K562 (cell line): ENCODE results near the gene CD8A. TPM values are rescaled to one million over a fixed set of nuclear protein-coding genes. Genes with fewer than 3 reads are reported as not detected.

Source experiments
- CREB1 ChIP-seq, 2 experiments: sonication (generic) in 1 of 2; formaldehyde crosslinking in 1 of 2; IDR thresholded peaks; 2 replicates each; pipeline versions ENCODE4 v1.6.1 to v1.8.0; 2012 to 2022; ENCODE audit warnings: inconsistent platforms in 1 of 2, mild to moderate bottlenecking in 1 of 2, missing genetic modification reagents in 1 of 2, moderate library complexity in 1 of 2
- CXXC5 ChIP-seq: fragments of 250-450 bp; sonication (Bioruptor Pico); IDR thresholded peaks from 2 replicates; pipeline ENCODE4 v1.8.0; 2022; ENCODE audit warnings: inconsistent platforms, mild to moderate bottlenecking, moderate library complexity
- FOXO4 ChIP-seq: fragments of 450-650 bp; formaldehyde crosslinking; IDR thresholded peaks from 2 replicates; pipeline ENCODE4 v1.4.0; 2020; ENCODE audit warnings: mild to moderate bottlenecking, moderate library complexity
- NELFE ChIP-seq: IDR thresholded peaks from 2 replicates; pipeline ENCODE4 v1.6.1; 2011; ENCODE audit warnings: mild to moderate bottlenecking; ENCODE audit not compliant: insufficient read depth, insufficient read length
- POLR2AphosphoS5 ChIP-seq: IDR thresholded peaks from 2 replicates; pipeline ENCODE4 v1.6.1; 2011; ENCODE audit warnings: mild to moderate bottlenecking, low read depth, low read length, moderate library complexity; ENCODE audit not compliant: control insufficient read depth, insufficient read depth
- TCF3 ChIP-seq: sonication (generic); formaldehyde crosslinking; IDR thresholded peaks from 2 replicates; pipeline ENCODE4 v1.4.0; 2020; ENCODE audit warnings: mild to moderate bottlenecking, missing genetic modification reagents
- ZNF12 ChIP-seq: sonication (generic); formaldehyde crosslinking; IDR thresholded peaks from 2 replicates; pipeline ENCODE4 v1.4.0; 2020; ENCODE audit warnings: mild to moderate bottlenecking, missing genetic modification reagents
- ZSCAN29 ChIP-seq: fragments of 450-650 bp; IDR thresholded peaks from 2 replicates; pipeline ENCODE4 v1.6.1; 2017
- polyA plus RNA-seq, 8 experiments: library from polyadenylated mRNA; depleted of rRNA in 4 of 8; stranded (reverse) in 5 of 8; unstranded in 3 of 8; fragments of >200 nt; fragmentation: Nextera tagmentation in 2 of 8; fragmentation: Illumina TruSeq in 1 of 8; extraction: Ambion mirVana in 2 of 8; extraction: Trizol in 1 of 8; gene quantifications; 2 replicates each; pipeline versions ENCODE4 v1.2.1 to v1.2.3, GENCODE V29; 2011 to 2014; ENCODE audit warnings: inconsistent platforms in 1 of 8, missing spikeins in 1 of 8
- total RNA-seq, 7 experiments: library from RNA; depleted of rRNA in 6 of 7; stranded (reverse); fragments of >200 nt in 6 of 7; fragmentation: Illumina TruSeq in 2 of 7; extraction: Trizol in 2 of 7; gene quantifications; 2 replicates each; pipeline versions ENCODE4 v1.2.1 to v1.2.3, GENCODE V29; 2011 to 2021; ENCODE audit warnings: low replicate concordance in 1 of 7
- TF ChIP-seq, protein P1 (sequence below), 2 experiments: fragments of 450-650 bp; IDR thresholded peaks; 2 replicates each; pipeline ENCODE4 v1.6.1; 2016
- TF ChIP-seq, protein P2 (sequence below): sonication (generic); formaldehyde crosslinking; IDR thresholded peaks from 2 replicates; pipeline ENCODE4 v1.8.1; 2023; ENCODE audit warnings: mild to moderate bottlenecking, missing genetic modification reagents

Gene CD8A
- total and polyA plus RNA-seq, 9 of the 15 experiments (the other 6 are each of a cell fraction or from before 2014, with no cell fraction given), result 0.07 TPM; not detected in 8

- TF ChIP-seq TCF3 (CRISPR knock-in tag), result no peak
- no peak for TF ChIP-seq FOXO4 (CRISPR knock-in tag)
- TF ChIP-seq POLR2AphosphoS5, result no peak
- no peak for TF ChIP-seq ZSCAN29
- no peak for TF ChIP-seq CXXC5
- no peak for TF ChIP-seq NELFE
- no peak for TF ChIP-seq CREB1 (IDR thresholded peaks at IDR 0.05)
- no peak for TF ChIP-seq CREB1 (CRISPR knock-in tag; IDR thresholded peaks at IDR 0.05)
- TF ChIP-seq, protein P1, sequence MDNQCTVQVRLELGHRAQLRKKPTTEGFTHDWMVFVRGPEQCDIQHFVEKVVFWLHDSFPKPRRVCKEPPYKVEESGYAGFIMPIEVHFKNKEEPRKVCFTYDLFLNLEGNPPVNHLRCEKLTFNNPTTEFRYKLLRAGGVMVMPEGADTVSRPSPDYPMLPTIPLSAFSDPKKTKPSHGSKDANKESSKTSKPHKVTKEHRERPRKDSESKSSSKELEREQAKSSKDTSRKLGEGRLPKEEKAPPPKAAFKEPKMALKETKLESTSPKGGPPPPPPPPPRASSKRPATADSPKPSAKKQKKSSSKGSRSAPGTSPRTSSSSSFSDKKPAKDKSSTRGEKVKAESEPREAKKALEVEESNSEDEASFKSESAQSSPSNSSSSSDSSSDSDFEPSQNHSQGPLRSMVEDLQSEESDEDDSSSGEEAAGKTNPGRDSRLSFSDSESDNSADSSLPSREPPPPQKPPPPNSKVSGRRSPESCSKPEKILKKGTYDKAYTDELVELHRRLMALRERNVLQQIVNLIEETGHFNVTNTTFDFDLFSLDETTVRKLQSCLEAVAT (IDR thresholded peaks at IDR 0.05), result no peak
- TF ChIP-seq ZNF12 (CRISPR knock-in tag), result no peak
- TF ChIP-seq, protein P2, sequence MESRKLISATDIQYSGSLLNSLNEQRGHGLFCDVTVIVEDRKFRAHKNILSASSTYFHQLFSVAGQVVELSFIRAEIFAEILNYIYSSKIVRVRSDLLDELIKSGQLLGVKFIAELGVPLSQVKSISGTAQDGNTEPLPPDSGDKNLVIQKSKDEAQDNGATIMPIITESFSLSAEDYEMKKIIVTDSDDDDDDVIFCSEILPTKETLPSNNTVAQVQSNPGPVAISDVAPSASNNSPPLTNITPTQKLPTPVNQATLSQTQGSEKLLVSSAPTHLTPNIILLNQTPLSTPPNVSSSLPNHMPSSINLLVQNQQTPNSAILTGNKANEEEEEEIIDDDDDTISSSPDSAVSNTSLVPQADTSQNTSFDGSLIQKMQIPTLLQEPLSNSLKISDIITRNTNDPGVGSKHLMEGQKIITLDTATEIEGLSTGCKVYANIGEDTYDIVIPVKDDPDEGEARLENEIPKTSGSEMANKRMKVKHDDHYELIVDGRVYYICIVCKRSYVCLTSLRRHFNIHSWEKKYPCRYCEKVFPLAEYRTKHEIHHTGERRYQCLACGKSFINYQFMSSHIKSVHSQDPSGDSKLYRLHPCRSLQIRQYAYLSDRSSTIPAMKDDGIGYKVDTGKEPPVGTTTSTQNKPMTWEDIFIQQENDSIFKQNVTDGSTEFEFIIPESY, result no peak
Observed at GRCh38 chr2:86818114-86818801, 27.5 kb upstream of the CD8A start (continued).
